ENCODE results near the gene DNMT3B.
"Not testable (repeated sequence)": the region's sequence is repeated elsewhere in the genome, so short reads cannot be mapped to it uniquely, and the experiment has no call there.

Gene DNMT3B

DNA sequence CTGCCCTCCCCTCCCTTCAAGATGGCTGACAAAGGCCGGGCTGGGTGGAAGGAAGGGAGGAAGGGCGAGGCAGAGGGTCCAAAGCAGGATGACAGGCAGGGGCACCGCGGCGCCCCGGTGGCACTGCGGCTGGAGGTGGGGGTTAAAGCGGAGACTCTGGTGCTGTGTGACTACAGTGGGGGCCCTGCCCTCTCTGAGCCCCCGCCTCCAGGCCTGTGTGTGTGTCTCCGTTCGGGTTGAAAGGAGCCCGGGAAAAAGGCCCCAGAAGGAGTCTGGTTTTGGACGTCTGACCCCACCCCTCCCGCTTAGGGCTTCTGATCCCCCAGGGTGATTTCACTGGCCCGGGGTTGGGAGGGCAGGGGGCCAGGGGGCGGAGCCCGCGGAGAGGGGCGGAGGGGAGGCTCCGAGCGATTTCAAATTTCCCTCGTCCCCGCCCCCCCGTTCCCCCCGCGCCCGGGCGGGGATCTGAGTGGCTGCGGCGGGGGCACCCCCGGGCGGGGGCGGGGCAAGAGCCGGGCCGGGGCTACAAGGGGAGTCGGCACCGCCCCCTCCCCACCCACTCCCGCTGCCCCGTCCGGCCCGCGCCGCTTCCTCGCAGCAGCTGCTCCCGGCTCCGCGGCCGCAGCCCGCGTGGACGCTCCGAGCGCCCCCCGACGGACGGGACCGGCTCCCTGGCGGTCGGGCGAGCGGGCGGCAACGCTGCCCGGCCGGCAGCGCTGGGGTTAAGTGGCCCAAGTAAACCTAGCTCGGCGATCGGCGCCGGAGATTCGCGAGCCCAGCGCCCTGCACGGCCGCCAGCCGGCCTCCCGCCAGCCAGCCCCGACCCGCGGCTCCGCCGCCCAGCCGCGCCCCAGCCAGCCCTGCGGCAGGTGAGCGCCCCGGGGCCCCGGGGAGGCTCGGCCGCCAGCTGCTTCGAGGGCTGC is at the start of gene DNMT3B:
Gene DNMT3B (plus strand): TSS at position 555 of the 923 bp plus-strand sequence. CDS start 17,939 bp downstream, outside the sequence.
- FAIRE-seq = no peak

DNA sequence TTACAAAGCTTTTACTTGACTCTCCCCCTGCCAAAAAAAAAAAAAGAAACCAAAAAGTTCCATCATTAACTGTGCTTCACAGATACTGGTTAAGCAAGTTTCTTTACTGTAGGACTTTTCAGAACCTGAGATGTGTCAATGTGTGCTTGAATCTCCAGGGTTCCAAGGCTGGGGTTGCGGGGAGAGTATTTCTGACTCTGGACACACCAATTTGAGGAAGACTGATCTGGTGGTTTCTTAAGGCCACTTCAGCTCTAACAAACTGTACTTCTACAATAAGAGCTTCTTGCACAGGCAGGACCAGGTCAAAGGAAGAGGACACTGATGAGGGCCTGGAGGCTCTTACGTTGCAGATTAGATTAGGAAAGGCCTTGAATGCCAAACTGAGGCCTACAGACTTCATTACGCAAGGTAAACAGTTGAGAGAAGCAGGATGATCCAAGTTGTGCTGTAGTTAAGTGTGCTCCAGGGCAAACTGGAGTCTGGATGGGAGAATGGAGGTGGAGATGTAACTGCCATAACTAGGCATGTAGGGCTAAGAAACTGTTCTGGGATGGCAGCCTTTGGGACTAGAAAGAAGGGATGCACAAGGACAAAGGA is 43.3 kb upstream of the DNMT3B start:
- FAIRE-seq = no peak

GRCh38 chr20:32727683-32728082 is 34.5 kb upstream of the DNMT3B start:
- FAIRE-seq = no peak

DNA sequence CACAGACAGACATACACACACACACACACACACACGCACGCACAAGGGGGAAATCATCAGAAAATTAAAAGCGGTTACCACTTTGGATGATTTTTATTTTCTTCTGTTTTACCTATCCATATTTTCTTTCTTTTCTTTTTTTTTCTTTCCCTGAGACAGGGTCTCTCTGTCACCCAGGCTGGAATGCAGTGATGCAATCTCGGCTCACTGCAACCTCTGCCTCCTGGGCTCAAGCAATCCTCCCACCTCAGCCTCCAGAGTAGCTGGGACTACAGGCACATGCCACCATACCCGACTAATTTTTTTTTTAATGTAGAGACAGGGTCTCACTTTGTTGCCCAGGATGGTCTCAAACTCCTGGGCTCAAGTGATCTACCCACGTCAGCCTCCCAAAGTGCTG is 33.8 kb upstream of the DNMT3B start:
- FAIRE-seq = not testable (repeated sequence)

DNA sequence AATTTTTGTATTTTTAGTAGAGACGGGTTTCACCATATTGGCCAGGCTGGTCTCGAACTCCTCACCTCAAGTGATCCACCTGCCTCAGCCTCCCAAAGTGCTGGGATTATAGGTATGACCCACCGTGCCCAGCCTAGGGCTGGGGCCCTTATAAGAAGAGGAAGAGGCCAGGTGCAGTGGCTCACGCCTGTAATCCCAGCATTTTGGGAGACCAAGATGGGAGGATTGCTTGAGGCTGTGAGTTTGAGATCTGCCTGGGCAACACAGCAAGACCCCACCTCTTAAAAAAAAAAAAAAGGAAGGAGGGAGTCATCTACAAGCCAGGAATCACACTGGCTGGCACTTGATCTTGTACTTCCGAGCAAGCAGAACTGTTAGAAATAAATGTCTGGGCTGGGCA is 32.9 kb upstream of the DNMT3B start:
- FAIRE-seq = not testable (repeated sequence)

DNA sequence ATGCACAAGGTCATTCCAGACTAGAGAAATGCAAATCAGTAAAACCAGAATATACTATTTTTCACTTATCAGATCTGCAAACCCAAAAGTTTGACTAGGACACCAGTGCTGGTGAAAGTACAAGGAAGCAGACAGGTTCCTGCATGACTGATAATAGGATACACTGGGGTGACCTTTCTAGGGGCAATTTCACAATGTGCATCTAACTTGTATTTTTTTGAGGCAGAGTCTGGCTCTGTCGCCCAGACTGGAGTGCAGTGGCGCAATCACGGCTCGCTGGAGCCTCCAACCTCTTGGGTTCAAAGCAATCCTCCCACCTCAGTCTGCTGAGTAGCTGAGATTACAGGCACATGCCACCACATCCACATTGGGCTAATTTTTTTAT is 30.3 kb upstream of the DNMT3B start:
- no peak for FAIRE-seq

DNA sequence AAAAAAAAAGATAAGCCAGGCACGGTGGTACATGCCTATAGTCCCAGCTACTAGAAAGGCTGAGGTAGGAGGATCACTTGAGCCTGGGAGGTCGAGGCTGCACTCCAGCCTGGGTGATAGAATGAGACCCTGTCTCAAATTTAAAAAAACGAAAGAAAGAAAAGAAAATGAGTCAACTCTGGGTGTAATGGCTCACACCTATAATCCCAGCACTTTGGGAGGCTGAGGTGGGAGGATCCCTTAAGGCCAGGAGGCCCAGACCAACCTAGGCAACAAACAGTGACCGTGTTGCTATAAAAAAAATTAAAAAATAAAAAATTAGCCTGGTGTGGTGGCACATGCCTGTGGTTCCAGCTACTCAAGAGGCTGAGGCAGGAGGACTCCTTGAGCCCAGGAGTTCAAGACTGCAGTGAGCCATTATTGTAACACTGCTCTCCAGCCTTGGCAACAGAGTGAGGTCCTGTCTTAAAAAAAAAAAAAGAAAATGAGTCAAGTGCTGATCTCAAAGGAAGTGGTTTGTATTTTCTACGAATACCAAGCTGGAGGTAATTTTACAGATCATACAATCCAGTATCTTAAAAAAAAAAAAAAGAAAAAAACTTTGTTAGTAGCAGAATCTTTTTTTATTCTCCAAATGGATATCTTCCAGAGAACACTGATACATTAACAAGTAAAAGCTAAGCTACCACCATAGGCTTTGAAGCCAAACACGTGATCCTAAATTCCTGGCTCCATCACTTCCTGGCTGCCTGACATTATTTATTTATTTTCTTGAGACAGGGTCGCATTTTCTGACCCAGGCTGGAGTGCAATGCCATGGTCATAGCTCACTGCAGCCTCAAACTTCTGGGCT is 24.6 kb upstream of the DNMT3B start:
- FAIRE-seq = no peak

- FAIRE-seq = no peak
Observed at GRCh38 chr20:32741151-32741550, 21.0 kb upstream of the DNMT3B start.

GRCh38 chr20:32742322-32743236 is 19.6 kb upstream of the DNMT3B start:
- no peak for FAIRE-seq

- FAIRE-seq = no peak
Observed at GRCh38 chr20:32743237-32744112, 18.7 kb upstream of the DNMT3B start, which contains the start of gene COMMD7. Gene COMMD7, minus strand, starts transcription at chr20:32743467. Its CDS starts 76 bp downstream, at chr20:32743391.

DNA sequence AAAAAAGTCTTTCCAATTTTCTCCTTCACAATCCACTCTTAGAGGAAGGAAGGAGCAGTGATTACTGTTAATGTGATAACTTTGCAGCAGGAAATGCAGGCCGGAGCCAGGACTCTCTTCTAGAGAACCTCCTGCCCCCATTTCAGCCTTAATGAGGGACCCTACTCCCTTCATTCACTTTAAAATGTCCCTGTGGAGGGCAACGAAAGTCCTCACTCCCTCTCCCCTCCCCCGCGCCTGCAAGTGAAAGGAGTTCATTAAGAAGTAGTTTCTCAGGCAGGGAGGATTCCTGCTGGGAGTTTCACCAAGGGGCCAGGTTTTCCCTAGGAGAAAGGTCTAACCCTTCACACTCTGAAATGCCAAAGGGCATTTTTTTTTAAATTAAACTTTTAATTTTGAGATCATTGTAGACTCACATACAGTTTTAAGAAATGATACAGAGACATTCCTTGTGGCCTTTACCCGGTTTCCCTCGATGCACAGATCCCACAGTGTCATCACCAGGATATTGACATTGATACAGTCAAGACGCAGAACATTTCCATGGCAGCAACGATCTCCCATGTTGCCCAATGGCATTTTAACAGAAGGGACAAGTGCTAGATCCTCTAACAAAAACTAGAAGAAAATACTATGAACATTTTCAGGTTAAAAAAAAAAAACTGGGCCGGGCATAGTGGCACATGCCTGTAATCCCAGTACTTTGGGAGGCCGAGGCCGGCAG is 12.1 kb upstream of the DNMT3B start:
- no peak for FAIRE-seq

- FAIRE-seq = no peak
Observed at GRCh38 chr20:32751293-32751692, 10.9 kb upstream of the DNMT3B start.

DNA sequence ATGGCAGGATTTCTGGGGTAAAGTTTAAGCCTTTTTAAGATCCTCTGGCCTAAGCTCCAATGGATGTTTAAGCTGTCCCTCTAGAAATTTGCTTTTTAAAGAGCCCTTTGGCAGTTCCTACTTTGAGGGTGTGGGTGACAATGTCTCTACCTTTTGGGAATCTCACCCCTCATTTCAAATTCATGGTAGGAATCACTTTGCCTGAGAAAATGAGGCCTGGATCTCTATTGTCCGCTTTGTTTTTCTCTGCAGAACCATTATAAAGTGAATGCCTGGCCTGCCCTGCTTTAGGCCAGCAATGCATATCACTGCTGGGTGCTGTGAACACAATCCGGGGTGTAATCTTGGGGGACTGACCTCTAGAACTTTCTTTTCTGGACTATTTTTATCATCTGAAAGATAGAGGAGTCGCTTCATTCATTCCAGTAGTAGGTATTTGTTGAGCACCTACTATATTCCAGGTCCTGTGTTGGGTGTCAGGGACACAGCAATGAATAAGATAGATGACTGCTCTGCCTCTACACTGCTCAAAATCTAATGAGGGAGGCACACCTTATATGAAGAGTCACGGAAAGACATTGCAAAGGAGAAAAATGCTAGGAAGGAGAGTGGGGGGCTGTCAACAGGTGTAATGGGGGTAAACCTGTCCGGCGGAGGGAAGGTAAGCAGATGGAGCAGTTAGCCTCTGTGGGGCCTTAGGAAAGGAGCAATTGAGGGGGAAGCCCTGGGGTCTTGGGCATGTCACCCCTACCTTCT is 10.3 kb upstream of the DNMT3B start:
- no peak for FAIRE-seq

GRCh38 chr20:32752458-32753250 is 9.5 kb upstream of the DNMT3B start:
- no peak for FAIRE-seq

DNA sequence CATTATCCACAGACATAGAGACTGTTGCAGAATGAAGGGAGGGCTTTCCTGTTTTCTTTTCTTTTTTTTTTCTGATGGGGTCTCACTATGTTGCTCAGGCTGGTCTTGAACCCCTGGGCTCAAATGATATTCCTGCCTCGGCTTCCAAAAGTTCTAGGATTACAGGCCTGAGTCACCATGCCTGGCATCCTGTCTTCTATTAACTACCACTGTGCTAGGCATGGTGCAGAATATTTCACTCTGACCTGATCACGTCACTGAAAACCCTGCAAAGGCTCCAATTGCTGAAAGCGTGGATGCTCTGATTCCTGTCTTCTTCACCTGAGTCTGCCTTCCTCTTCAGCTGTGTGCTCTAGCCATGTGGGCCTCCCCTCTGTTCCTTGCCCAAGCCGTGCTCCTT is 8.5 kb upstream of the DNMT3B start:
- FAIRE-seq = no peak

- no peak for FAIRE-seq
Observed at GRCh38 chr20:32756156-32756555, 6.0 kb upstream of the DNMT3B start.

- FAIRE-seq = no peak
Observed at GRCh38 chr20:32761417-32761830, 761 bp upstream of the DNMT3B start.

- no peak for FAIRE-seq
Observed at GRCh38 chr20:32762754-32763201, 593 bp downstream of the DNMT3B start.
